Activated naive CD4-positive, alpha-beta T cell treated with anti-CD3 and anti-CD28 coated beads, Interleukin-2, amount 50 U/mL, for 24 hours (primary cell): ENCODE data around the gene CCNQ.

ENCODE experiments used
- H3K27ac Mint-ChIP-seq: one replicate; pipeline ENCODE4 v1.8.0; 2021; ENCODE audit warnings: mild to moderate bottlenecking, mixed read lengths
- H3K27me3 Mint-ChIP-seq: one replicate; pipeline ENCODE4 v1.8.0; 2021; ENCODE audit warnings: mixed read lengths
- H3K36me3 Mint-ChIP-seq: one replicate; pipeline ENCODE4 v1.8.0; 2021; ENCODE audit warnings: mixed read lengths
- H3K4me1 Mint-ChIP-seq: one replicate; pipeline ENCODE4 v1.8.0; 2021; ENCODE audit warnings: mixed read lengths
- H3K4me3 Mint-ChIP-seq: one replicate; pipeline ENCODE4 v1.8.0; 2021; ENCODE audit warnings: mild to moderate bottlenecking, mixed read lengths
- H3K9me3 Mint-ChIP-seq: one replicate; pipeline ENCODE4 v1.8.0; 2021; ENCODE audit warnings: mixed read lengths

Gene CCNQ

GRCh38 chrX:153557618-153558355 is 41.2 kb downstream of the CCNQ start:
- no peaks in the 10 kb centered on the region for H3K27me3 Mint-ChIP-seq

GRCh38 chrX:153556767-153557166 is 42.2 kb downstream of the CCNQ start:
- Mint-ChIP-seq H3K4me3 (no peak overlapping the region), H3K27ac (no peak overlapping the region), H3K9me3 (no peaks in the 10 kb centered on the region), H3K27me3 (no peaks in the 10 kb centered on the region), H3K4me1 (no peaks in the 10 kb centered on the region), H3K36me3 (no peaks in the 10 kb centered on the region)

More at GRCh38 chrX:153557618-153558355, 41.2 kb downstream of the CCNQ start:
- Mint-ChIP-seq H3K4me3 (no peak overlapping the region), H3K9me3 (no peaks in the 10 kb centered on the region), H3K36me3 (no peaks in the 10 kb centered on the region), H3K27ac (no peak overlapping the region), H3K4me1 (no peaks in the 10 kb centered on the region)

GRCh38 chrX:153554519-153555167 is 44.3 kb downstream of the CCNQ start:
- Mint-ChIP-seq H3K27ac (no peak overlapping the region), H3K4me1 (no peaks in the 10 kb centered on the region), H3K36me3 (no peaks in the 10 kb centered on the region), H3K27me3 (no peaks in the 10 kb centered on the region), H3K9me3 (no peaks in the 10 kb centered on the region), H3K4me3 (no peak overlapping the region)

GRCh38 chrX:153551135-153551534 is 47.8 kb downstream of the CCNQ start:
- Mint-ChIP-seq H3K36me3 (no peaks in the 10 kb centered on the region), H3K4me1 (no peaks in the 10 kb centered on the region), H3K27ac (no peak overlapping the region), H3K4me3 (no peak overlapping the region), H3K9me3 (no peaks in the 10 kb centered on the region), H3K27me3 (no peaks in the 10 kb centered on the region)

- Mint-ChIP-seq H3K36me3 (no peaks in the 10 kb centered on the region), H3K27me3 (no peaks in the 10 kb centered on the region), H3K4me1 (no peaks in the 10 kb centered on the region), H3K9me3 (no peaks in the 10 kb centered on the region), H3K27ac (no peak overlapping the region), H3K4me3 (no peak overlapping the region)
These were observed 49.1 kb downstream of the CCNQ start for GRCh38 chrX:153549807-153550206.

- no peaks in the 10 kb centered on the region for H3K9me3 Mint-ChIP-seq
- H3K4me1 Mint-ChIP-seq = no peaks in the 10 kb centered on the region
- no peaks in the 10 kb centered on the region for H3K27me3 Mint-ChIP-seq
- no peak overlapping the region for H3K27ac Mint-ChIP-seq
- no peak overlapping the region for H3K4me3 Mint-ChIP-seq
- H3K36me3 Mint-ChIP-seq = no peaks in the 10 kb centered on the region
These were observed 49.7 kb downstream of the CCNQ start for GRCh38 chrX:153549231-153549630.

- Mint-ChIP-seq H3K4me1 (no peaks in the 10 kb centered on the region), H3K27me3 (no peaks in the 10 kb centered on the region), H3K4me3 (no peak overlapping the region), H3K27ac (no peak overlapping the region), H3K9me3 (no peaks in the 10 kb centered on the region), H3K36me3 (no peaks in the 10 kb centered on the region)
These were observed 51.7 kb downstream of the CCNQ start for GRCh38 chrX:153547195-153547594.

- Mint-ChIP-seq H3K4me3 (no peak overlapping the region), H3K36me3 (no peaks in the 10 kb centered on the region), H3K27ac (no peak overlapping the region), H3K27me3 (no peaks in the 10 kb centered on the region), H3K9me3 (no peaks in the 10 kb centered on the region), H3K4me1 (no peaks in the 10 kb centered on the region)
These were observed 52.6 kb downstream of the CCNQ start for GRCh38 chrX:153546386-153546785.

- no peaks in the 10 kb centered on the region for H3K36me3 Mint-ChIP-seq
- H3K9me3 Mint-ChIP-seq = no peaks in the 10 kb centered on the region
- no peak overlapping the region for H3K4me3 Mint-ChIP-seq
- H3K27ac Mint-ChIP-seq = no peak overlapping the region
- no peaks in the 10 kb centered on the region for H3K4me1 Mint-ChIP-seq
- no peaks in the 10 kb centered on the region for H3K27me3 Mint-ChIP-seq
These were observed 54.2 kb downstream of the CCNQ start for GRCh38 chrX:153544727-153545126.

GRCh38 chrX:153539979-153540358 is 59.0 kb downstream of the CCNQ start:
- no peaks in the 10 kb centered on the region for H3K27me3 Mint-ChIP-seq

GRCh38 chrX:153539171-153539978 is 59.6 kb downstream of the CCNQ start:
- Mint-ChIP-seq H3K27me3 (no peaks in the 10 kb centered on the region), H3K4me3 (no peak overlapping the region), H3K27ac (no peak overlapping the region), H3K36me3 (no peaks in the 10 kb centered on the region), H3K4me1 (no peaks in the 10 kb centered on the region), H3K9me3 (no peaks in the 10 kb centered on the region)

More at GRCh38 chrX:153539979-153540358, 59.0 kb downstream of the CCNQ start:
- H3K27ac Mint-ChIP-seq = no peak overlapping the region
- no peaks in the 10 kb centered on the region for H3K4me1 Mint-ChIP-seq
- no peaks in the 10 kb centered on the region for H3K36me3 Mint-ChIP-seq
- H3K9me3 Mint-ChIP-seq = no peaks in the 10 kb centered on the region
- H3K4me3 Mint-ChIP-seq = no peak overlapping the region

GRCh38 chrX:153538424-153538823 is 60.5 kb downstream of the CCNQ start:
- no peaks in the 10 kb centered on the region for H3K9me3 Mint-ChIP-seq
- H3K4me1 Mint-ChIP-seq = no peaks in the 10 kb centered on the region
- H3K4me3 Mint-ChIP-seq = no peak overlapping the region
- H3K36me3 Mint-ChIP-seq = no peaks in the 10 kb centered on the region
- H3K27ac Mint-ChIP-seq = no peak overlapping the region
- no peaks in the 10 kb centered on the region for H3K27me3 Mint-ChIP-seq
